ENCODE results near the gene ACOT7.

Gene ACOT7

DNA sequence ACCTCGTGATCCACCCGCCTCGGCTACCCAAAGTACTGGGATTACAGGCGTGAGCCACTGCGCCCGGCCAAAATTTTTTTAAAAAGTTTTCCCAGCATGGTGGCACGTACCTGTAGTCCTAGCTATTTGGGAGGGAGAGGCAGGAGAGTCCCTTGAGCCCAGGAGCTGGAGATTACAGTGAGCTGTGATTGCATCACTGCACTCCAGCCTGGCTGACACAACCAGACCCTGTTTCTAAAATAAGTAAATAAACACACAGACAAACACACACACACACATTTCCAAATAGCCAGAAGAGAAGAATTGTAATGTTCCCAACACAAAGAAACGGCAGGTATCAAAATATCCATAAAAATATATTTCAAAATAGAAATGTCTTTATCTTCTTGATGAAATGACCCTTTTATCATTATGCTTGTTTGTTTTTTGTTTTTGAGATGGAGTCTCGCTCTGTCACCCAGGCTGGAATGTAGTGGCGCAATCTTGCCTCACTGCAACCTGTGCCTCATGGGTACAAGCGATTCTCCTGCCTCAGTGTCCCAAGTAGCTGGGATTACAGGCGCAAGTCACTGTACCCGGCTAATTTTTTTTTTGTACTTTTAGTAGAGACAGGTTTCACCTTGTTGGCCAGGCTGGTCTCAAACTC lies 16.8 kb upstream of the ACOT7 start:
- no peaks in the 10 kb centered on the region for H3K9me3 ChIP-seq (replicated peaks in 1 of 2; ENCODE audit: control insufficient read depth in 2 of 2, insufficient read depth in 1 of 2, low read depth in 1 of 2, low read length in 2 of 2)
- H3K4ac ChIP-seq (ENCODE audit: low read length): no peak overlapping the region
- H3K79me1 ChIP-seq (ENCODE audit: low read depth, low read length): no peaks in the 10 kb centered on the region
- no peaks in the 10 kb centered on the region for H3K36me3 ChIP-seq (replicated peaks in 1 of 2; ENCODE audit: control insufficient read depth in 2 of 2, insufficient read depth in 2 of 2, low read length in 2 of 2)
- no CpG with 5 or more reads among the region's 13 CpGs for whole genome bisulfite sequencing, 2 donors (ENCODE audit: extremely low coverage in 2 of 2, insufficient read length in 2 of 2, insufficient replicate concordance in 1 of 2)
- no peak overlapping the region for H3K4me3 ChIP-seq (ENCODE audit: low read length in 2 of 2)
- H2BK120ac ChIP-seq (ENCODE audit: low read depth, low read length): no peak overlapping the region
- peaks cover 0 to 26% (median 10%) of the 10 kb centered on the region in 3 experiments for H3K27me3 ChIP-seq (ENCODE audit: control insufficient read depth in 3 of 3, insufficient read depth in 3 of 3, low read depth in 1 of 3, low read length in 3 of 3)
- H3K14ac ChIP-seq (ENCODE audit: low read length): no peak overlapping the region
- H3K23ac ChIP-seq (ENCODE audit: low read depth, low read length, poor library complexity): no peak overlapping the region
- H2AFZ ChIP-seq (ENCODE audit: low read length): no peak overlapping the region
- H4K8ac ChIP-seq (ENCODE audit: low read depth, low read length): no peak overlapping the region
- no peak for DNase-seq (ENCODE audit: low spot score)
- H4K91ac ChIP-seq (ENCODE audit: low read depth, low read length, poor library complexity): no peak overlapping the region
- H3K4me2 ChIP-seq (ENCODE audit: insufficient read depth, low read length, poor library complexity, severe bottlenecking): no peak overlapping the region
- no peak overlapping the region for H3K27ac ChIP-seq (replicated peaks; ENCODE audit: low read length)
- no peak overlapping the region for H2BK15ac ChIP-seq (ENCODE audit: low read length)
- no peak overlapping the region for H2BK5ac ChIP-seq (ENCODE audit: low read length)
- H2AK5ac ChIP-seq (ENCODE audit: low read depth, low read length): no peak overlapping the region
- no peak overlapping the region for H2BK12ac ChIP-seq (ENCODE audit: low read length)
- H3K18ac ChIP-seq (ENCODE audit: low read length): no peak overlapping the region
- H3K4me1 ChIP-seq (ENCODE audit: control insufficient read depth in 2 of 2, insufficient read depth in 1 of 2, low read depth in 1 of 2, low read length in 2 of 2): peaks cover 3 to 4% of the 10 kb centered on the region in 2 donors
- no peak overlapping the region for H3K9ac ChIP-seq (ENCODE audit: low read depth, low read length, poor library complexity)

GRCh38 chr1:6409733-6410132 lies 16.2 kb upstream of the ACOT7 start:
- no peak overlapping the region for H3K4me3 ChIP-seq (ENCODE audit: low read length in 2 of 2)
- no peaks in the 10 kb centered on the region for H3K79me1 ChIP-seq (ENCODE audit: low read depth, low read length)
- H3K27me3 ChIP-seq (ENCODE audit: control insufficient read depth in 3 of 3, insufficient read depth in 3 of 3, low read depth in 1 of 3, low read length in 3 of 3): peaks cover 0 to 27% (median 6%) of the 10 kb centered on the region in 3 experiments
- H3K18ac ChIP-seq (ENCODE audit: low read length): no peak overlapping the region
- H3K9ac ChIP-seq (ENCODE audit: low read depth, low read length, poor library complexity): no peak overlapping the region
- no peak overlapping the region for H4K91ac ChIP-seq (ENCODE audit: low read depth, low read length, poor library complexity)
- no peak overlapping the region for H2BK15ac ChIP-seq (ENCODE audit: low read length)
- H2AFZ ChIP-seq (ENCODE audit: low read length): no peak overlapping the region
- no peak overlapping the region for H2BK120ac ChIP-seq (ENCODE audit: low read depth, low read length)
- H2BK12ac ChIP-seq (ENCODE audit: low read length): no peak overlapping the region
- no peak overlapping the region for H3K23ac ChIP-seq (ENCODE audit: low read depth, low read length, poor library complexity)
- H2BK5ac ChIP-seq (ENCODE audit: low read length): no peak overlapping the region
- no peaks in the 10 kb centered on the region for H3K36me3 ChIP-seq (replicated peaks in 1 of 2; ENCODE audit: control insufficient read depth in 2 of 2, insufficient read depth in 2 of 2, low read length in 2 of 2)
- H3K4me1 ChIP-seq (ENCODE audit: control insufficient read depth in 2 of 2, insufficient read depth in 1 of 2, low read depth in 1 of 2, low read length in 2 of 2): peaks cover 3 to 4% of the 10 kb centered on the region in 2 donors
- no peak overlapping the region for H3K4me2 ChIP-seq (ENCODE audit: insufficient read depth, low read length, poor library complexity, severe bottlenecking)
- DNase-seq (ENCODE audit: low spot score): no peak
- no peak overlapping the region for H2AK5ac ChIP-seq (ENCODE audit: low read depth, low read length)
- H4K8ac ChIP-seq (ENCODE audit: low read depth, low read length): no peak overlapping the region
- no peak overlapping the region for H3K4ac ChIP-seq (ENCODE audit: low read length)
- no CpG with 5 or more reads among the region's 6 CpGs for WGBS, 2 donors (ENCODE audit: extremely low coverage in 2 of 2, insufficient read length in 2 of 2, insufficient replicate concordance in 1 of 2)
- no peaks in the 10 kb centered on the region for H3K9me3 ChIP-seq (replicated peaks in 1 of 2; ENCODE audit: control insufficient read depth in 2 of 2, insufficient read depth in 1 of 2, low read depth in 1 of 2, low read length in 2 of 2)
- no peak overlapping the region for H3K14ac ChIP-seq (ENCODE audit: low read length)
- no peak overlapping the region for H3K27ac ChIP-seq (replicated peaks; ENCODE audit: low read length)

DNA sequence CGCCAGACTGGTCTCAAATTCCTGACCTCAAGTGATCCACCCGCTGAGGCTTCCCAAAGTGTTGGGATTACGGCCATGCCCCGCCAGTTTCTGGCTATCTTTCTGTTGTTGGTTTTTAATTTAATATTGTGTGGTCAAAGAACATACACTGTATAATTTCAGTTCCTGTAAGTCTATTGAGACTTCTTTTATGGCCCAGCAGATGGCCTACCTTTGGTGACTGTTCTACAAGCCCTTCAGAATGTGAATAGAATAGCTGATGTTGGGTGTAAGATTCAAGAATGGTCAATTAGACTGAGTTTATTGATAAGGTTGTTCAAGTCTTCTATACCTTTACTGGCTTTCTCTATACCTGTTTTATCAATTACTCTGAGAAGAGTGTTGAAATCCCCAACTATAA lies 15.5 kb upstream of the ACOT7 start:
- Histone ChIP-seq H3K4ac (ENCODE audit: low read length) (no peak overlapping the region), H3K9ac (ENCODE audit: low read depth, low read length, poor library complexity) (no peak overlapping the region), H3K4me3 (ENCODE audit: low read length in 2 of 2) (no peak overlapping the region), H3K4me2 (ENCODE audit: insufficient read depth, low read length, poor library complexity, severe bottlenecking) (no peak overlapping the region), H3K14ac (ENCODE audit: low read length) (no peak overlapping the region), H3K27ac (replicated peaks; ENCODE audit: low read length) (no peak overlapping the region), H2BK5ac (ENCODE audit: low read length) (no peak overlapping the region), H2BK12ac (ENCODE audit: low read length) (no peak overlapping the region), H3K36me3 (replicated peaks in 1 of 2; ENCODE audit: control insufficient read depth in 2 of 2, insufficient read depth in 2 of 2, low read length in 2 of 2) (no peaks in the 10 kb centered on the region), H3K79me1 (ENCODE audit: low read depth, low read length) (no peaks in the 10 kb centered on the region), H3K27me3 (ENCODE audit: control insufficient read depth in 3 of 3, insufficient read depth in 3 of 3, low read depth in 1 of 3, low read length in 3 of 3) (peaks cover 0 to 25% (median 0%) of the 10 kb centered on the region in 3 experiments), H4K91ac (ENCODE audit: low read depth, low read length, poor library complexity) (no peak overlapping the region), H3K9me3 (replicated peaks in 1 of 2; ENCODE audit: control insufficient read depth in 2 of 2, insufficient read depth in 1 of 2, low read depth in 1 of 2, low read length in 2 of 2) (no peaks in the 10 kb centered on the region), H3K18ac (ENCODE audit: low read length) (no peak overlapping the region), H2AFZ (ENCODE audit: low read length) (no peak overlapping the region), H2BK120ac (ENCODE audit: low read depth, low read length) (no peak overlapping the region), H3K23ac (ENCODE audit: low read depth, low read length, poor library complexity) (no peak overlapping the region), H4K8ac (ENCODE audit: low read depth, low read length) (no peak overlapping the region), H3K4me1 (ENCODE audit: control insufficient read depth in 2 of 2, insufficient read depth in 1 of 2, low read depth in 1 of 2, low read length in 2 of 2) (no peaks in the 10 kb centered on the region), H2AK5ac (ENCODE audit: low read depth, low read length) (no peak overlapping the region), H2BK15ac (ENCODE audit: low read length) (no peak overlapping the region)
- DNase-seq (ENCODE audit: low spot score): no peak
- WGBS, 2 donors (ENCODE audit: extremely low coverage in 2 of 2, insufficient read length in 2 of 2, insufficient replicate concordance in 1 of 2): no CpG with 5 or more reads among the region's 4 CpGs

- Histone ChIP-seq H3K4me3 (ENCODE audit: low read length in 2 of 2) (no peak overlapping the region), H3K18ac (ENCODE audit: low read length) (no peak overlapping the region), H2AFZ (ENCODE audit: low read length) (no peak overlapping the region), H3K4ac (ENCODE audit: low read length) (no peak overlapping the region), H2BK12ac (ENCODE audit: low read length) (no peak overlapping the region), H3K9me3 (replicated peaks in 1 of 2; ENCODE audit: control insufficient read depth in 2 of 2, insufficient read depth in 1 of 2, low read depth in 1 of 2, low read length in 2 of 2) (no peaks in the 10 kb centered on the region), H3K23ac (ENCODE audit: low read depth, low read length, poor library complexity) (no peak overlapping the region), H3K9ac (ENCODE audit: low read depth, low read length, poor library complexity) (no peak overlapping the region), H4K8ac (ENCODE audit: low read depth, low read length) (no peak overlapping the region), H3K4me1 (ENCODE audit: control insufficient read depth in 2 of 2, insufficient read depth in 1 of 2, low read depth in 1 of 2, low read length in 2 of 2) (no peaks in the 10 kb centered on the region), H3K79me1 (ENCODE audit: low read depth, low read length) (no peaks in the 10 kb centered on the region), H2BK120ac (ENCODE audit: low read depth, low read length) (no peak overlapping the region), H2AK5ac (ENCODE audit: low read depth, low read length) (no peak overlapping the region), H3K36me3 (replicated peaks in 1 of 2; ENCODE audit: control insufficient read depth in 2 of 2, insufficient read depth in 2 of 2, low read length in 2 of 2) (no peaks in the 10 kb centered on the region), H2BK5ac (ENCODE audit: low read length) (no peak overlapping the region), H3K27me3 (ENCODE audit: control insufficient read depth in 3 of 3, insufficient read depth in 3 of 3, low read depth in 1 of 3, low read length in 3 of 3) (peaks cover 0 to 24% (median 0%) of the 10 kb centered on the region in 3 experiments), H3K4me2 (ENCODE audit: insufficient read depth, low read length, poor library complexity, severe bottlenecking) (no peak overlapping the region), H3K27ac (replicated peaks; ENCODE audit: low read length) (no peak overlapping the region), H3K14ac (ENCODE audit: low read length) (no peak overlapping the region), H4K91ac (ENCODE audit: low read depth, low read length, poor library complexity) (no peak overlapping the region), H2BK15ac (ENCODE audit: low read length) (no peak overlapping the region)
- no CpG with 5 or more reads among the region's 6 CpGs for WGBS, 2 donors (ENCODE audit: extremely low coverage in 2 of 2, insufficient read length in 2 of 2, insufficient replicate concordance in 1 of 2)
- DNase-seq (ENCODE audit: low spot score): no peak
These were observed 14.5 kb upstream of the ACOT7 start for GRCh38 chr1:6408023-6408422.

Measured in neuronal stem cell (in vitro differentiated cells).